Measurements from ENCODE around the gene CHRNA4.

DNA sequence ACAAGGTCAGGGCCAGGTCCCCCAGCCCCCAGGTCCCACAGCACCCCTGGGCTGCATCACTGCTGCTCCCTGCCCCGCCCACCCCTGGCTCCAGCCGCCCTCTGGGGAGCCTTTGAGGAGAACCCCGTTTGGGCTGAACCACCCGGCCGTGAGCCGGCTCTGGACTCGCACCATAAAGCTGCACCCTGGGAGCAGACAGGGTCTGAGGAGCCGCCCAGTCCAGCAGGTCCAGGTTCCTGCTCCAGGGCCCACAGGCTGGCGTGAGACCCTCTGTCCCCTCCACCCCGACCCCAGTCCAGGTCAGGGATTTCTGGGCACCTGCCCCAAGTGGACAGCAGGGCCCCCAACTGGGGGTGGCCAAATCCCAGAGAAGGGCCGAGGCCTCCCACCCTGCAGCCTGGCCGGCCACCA is 8.3 kb downstream of the CHRNA4 start:
- TF ChIP-seq, protein P1, sequence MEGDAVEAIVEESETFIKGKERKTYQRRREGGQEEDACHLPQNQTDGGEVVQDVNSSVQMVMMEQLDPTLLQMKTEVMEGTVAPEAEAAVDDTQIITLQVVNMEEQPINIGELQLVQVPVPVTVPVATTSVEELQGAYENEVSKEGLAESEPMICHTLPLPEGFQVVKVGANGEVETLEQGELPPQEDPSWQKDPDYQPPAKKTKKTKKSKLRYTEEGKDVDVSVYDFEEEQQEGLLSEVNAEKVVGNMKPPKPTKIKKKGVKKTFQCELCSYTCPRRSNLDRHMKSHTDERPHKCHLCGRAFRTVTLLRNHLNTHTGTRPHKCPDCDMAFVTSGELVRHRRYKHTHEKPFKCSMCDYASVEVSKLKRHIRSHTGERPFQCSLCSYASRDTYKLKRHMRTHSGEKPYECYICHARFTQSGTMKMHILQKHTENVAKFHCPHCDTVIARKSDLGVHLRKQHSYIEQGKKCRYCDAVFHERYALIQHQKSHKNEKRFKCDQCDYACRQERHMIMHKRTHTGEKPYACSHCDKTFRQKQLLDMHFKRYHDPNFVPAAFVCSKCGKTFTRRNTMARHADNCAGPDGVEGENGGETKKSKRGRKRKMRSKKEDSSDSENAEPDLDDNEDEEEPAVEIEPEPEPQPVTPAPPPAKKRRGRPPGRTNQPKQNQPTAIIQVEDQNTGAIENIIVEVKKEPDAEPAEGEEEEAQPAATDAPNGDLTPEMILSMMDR (conservative IDR thresholded peaks at IDR 0.05) = no peak
- TF ChIP-seq ZFX (IDR thresholded peaks at IDR 0.05) = no peak

Data from C4-2B (cell line).